Heart left ventricle (tissue), 16 donors: ENCODE measurements around the gene UGT1A7. TPM values are rescaled to one million over a fixed set of nuclear protein-coding genes. Genes with fewer than 3 reads are reported as not detected.

Experiments used
- ATAC-seq, 4 donors: fragments of 200-7000 bp; cut with Tn5 transposase; one replicate each; pipeline ENCODE4 v1.9.1; 2020 to 2022; ENCODE audit warnings: moderate library complexity in 4 of 4, mild to moderate bottlenecking in 3 of 4, moderate number of reproducible peaks in 1 of 4
- DNase-seq, 5 donors: peaks; one replicate each; pipeline ENCODE4 v3.0.0-alpha.2; 2020
- H3K27ac ChIP-seq, 12 donors: fragments of 200-600 bp; sonication (generic) in 4 of 12; one replicate each; pipeline versions ENCODE4 v1.5.0 to v1.8.0; 2016 to 2022; ENCODE audit warnings: mild to moderate bottlenecking in 2 of 12
- H3K27me3 ChIP-seq, 9 donors: fragments of 200-600 bp; sonication (generic) in 2 of 9; one replicate each; pipeline versions ENCODE4 v1.5.1 to v1.8.0; 2016 to 2022; ENCODE audit warnings: mild to moderate bottlenecking in 3 of 9
- H3K36me3 ChIP-seq, 9 donors: fragments of 200-600 bp; sonication (generic) in 2 of 9; one replicate each; pipeline versions ENCODE4 v1.5.0 to v1.8.0; 2018 to 2022; ENCODE audit warnings: mild to moderate bottlenecking in 2 of 9
- H3K4me1 ChIP-seq, 12 donors: fragments of 200-600 bp; sonication (generic) in 4 of 12; one replicate each; pipeline versions ENCODE4 v1.5.0 to v1.8.0; 2016 to 2022; ENCODE audit warnings: mild to moderate bottlenecking in 3 of 12
- H3K4me3 ChIP-seq, 12 donors: fragments of 200-600 bp; sonication (generic) in 4 of 12; one replicate each; pipeline versions ENCODE4 v1.5.0 to v1.8.0; 2017 to 2022; ENCODE audit warnings: mild to moderate bottlenecking in 9 of 12, moderate library complexity in 4 of 12
- H3K9me3 ChIP-seq, 12 donors: fragments of 200-600 bp; sonication (generic) in 4 of 12; one replicate each; pipeline versions ENCODE4 v1.5.0 to v1.8.0; 2016 to 2022; ENCODE audit warnings: mild to moderate bottlenecking in 1 of 12
- POLR2A ChIP-seq, 2 donors: fragments of 450-650 bp; IDR thresholded peaks; one replicate each; pipeline ENCODE4 v1.6.1; 2017; ENCODE audit warnings: antibody characterized with exemption in 2 of 2, mild to moderate bottlenecking in 2 of 2, moderate library complexity in 2 of 2
- WGBS, 4 donors: extraction: QIAGEN DNeasy Blood & Tissue Kit in 2 of 4; methylation state at CpG; one replicate each; pipeline versions ENCODE4 v1.1.5 to v1.1.7; 2013 to 2018; 5-methylcytosine and 5-hydroxymethylcytosine counted together
- intact Hi-C, 10 donors: fragments of 100-400 bp; cut with DNase I; formaldehyde crosslinking; loops; one replicate each; pipeline versions ENCODE4 v1.11.1 to v1.14.2; 2022
- polyA plus RNA-seq, 2 donors: library from polyadenylated mRNA; stranded (reverse); fragments of 200-250 nt; gene quantifications; one replicate each; pipeline ENCODE4 v1.2.3, GENCODE V29; 2013
- total RNA-seq, 9 donors: library from RNA; depleted of rRNA in 2 of 9; stranded (reverse); fragments of >200 nt in 2 of 9; fragmentation: NEBNext Ultra II Directional in 3 of 9; extraction: Animal tissue kit (Norgen Biotek cat#: 25700) in 3 of 9; gene quantifications; one replicate each; pipeline versions ENCODE4 v1.1.0 to v1.2.4, GENCODE V29; 2016 to 2023
- TF ChIP-seq, protein P1 (sequence below), 12 donors: fragments of 200-600 bp; sonication (generic) in 4 of 12; IDR thresholded peaks; one replicate each; pipeline versions ENCODE4 v1.5.0 to v1.8.0; 2018 to 2022; ENCODE audit warnings: antibody characterized with exemption in 12 of 12, mild to moderate bottlenecking in 5 of 12
- donor health status: ischemic (EF 13 %, LVEDD 7.1; RV severe dilation, severe dysfunction).
- donor health status: healthy with polysubstance abuse.
- donor health status: DM: no; HTN: yes; CAD: no.
- donor health status: DM: no; HTN: no; CAD: no.
- donor health status: ischemic (EF 25% LVEDD 6.9; RV normal size, moderate dysfunction).
- donor health status: ischemic (EF 25% LVEDD 5.7; RV mildly dilated, moderate dysfunction).
- donor health status: healthy.
- donor health status: DM: yes; HTN: yes; CAD: no.
- donor health status: ischemic (EF 35%, LVEDD 5.7; RV mildly dilated, moderate dysfunction).
- donor health status: nonischemic (EF 11% LVEDD 7.7; RV severe dilation, severe dysfunction).
- donor health status: DM: yes; HTN: yes; CAD: no.
- donor health status: PGD.
- donor health status: ischemic (EF 29% LVEDD 5.4; RV normal size, mild dysfunction).
- donor health status: nonischemic (EF 23%, LVEDD 6.1; RV moderate dilation, normal function).

The UGT1A7 gene
- total and polyA plus RNA-seq, 11 donors: not detected

GRCh38 chr2:233820774-233821105 is 139.0 kb downstream of the UGT1A7 start:
- H3K36me3 ChIP-seq: no peaks in the 10 kb centered on the region
- intact Hi-C loops: no loop called here
- ATAC-seq (no peak), DNase-seq (no peak)
- H3K9me3 ChIP-seq: peaks cover 0 to 8% (median 0%) of the 10 kb centered on the region in 12 donors
- H3K27ac ChIP-seq: no peak overlapping the region
- peaks cover 0 to 6% (median 0%) of the 10 kb centered on the region in 9 donors for H3K27me3 ChIP-seq
- WGBS, 4 donors: 66 to 83% (median 81%) methylated on average over 6 of the region's 6 CpGs
- no peak overlapping the region for H3K4me3 ChIP-seq
- H3K4me1 ChIP-seq: no peaks in the 10 kb centered on the region
- TF ChIP-seq, protein P1, sequence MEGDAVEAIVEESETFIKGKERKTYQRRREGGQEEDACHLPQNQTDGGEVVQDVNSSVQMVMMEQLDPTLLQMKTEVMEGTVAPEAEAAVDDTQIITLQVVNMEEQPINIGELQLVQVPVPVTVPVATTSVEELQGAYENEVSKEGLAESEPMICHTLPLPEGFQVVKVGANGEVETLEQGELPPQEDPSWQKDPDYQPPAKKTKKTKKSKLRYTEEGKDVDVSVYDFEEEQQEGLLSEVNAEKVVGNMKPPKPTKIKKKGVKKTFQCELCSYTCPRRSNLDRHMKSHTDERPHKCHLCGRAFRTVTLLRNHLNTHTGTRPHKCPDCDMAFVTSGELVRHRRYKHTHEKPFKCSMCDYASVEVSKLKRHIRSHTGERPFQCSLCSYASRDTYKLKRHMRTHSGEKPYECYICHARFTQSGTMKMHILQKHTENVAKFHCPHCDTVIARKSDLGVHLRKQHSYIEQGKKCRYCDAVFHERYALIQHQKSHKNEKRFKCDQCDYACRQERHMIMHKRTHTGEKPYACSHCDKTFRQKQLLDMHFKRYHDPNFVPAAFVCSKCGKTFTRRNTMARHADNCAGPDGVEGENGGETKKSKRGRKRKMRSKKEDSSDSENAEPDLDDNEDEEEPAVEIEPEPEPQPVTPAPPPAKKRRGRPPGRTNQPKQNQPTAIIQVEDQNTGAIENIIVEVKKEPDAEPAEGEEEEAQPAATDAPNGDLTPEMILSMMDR (IDR thresholded peaks at IDR 0.05): no peak
- TF ChIP-seq POLR2A (IDR thresholded peaks at IDR 0.05): no peak

DNA sequence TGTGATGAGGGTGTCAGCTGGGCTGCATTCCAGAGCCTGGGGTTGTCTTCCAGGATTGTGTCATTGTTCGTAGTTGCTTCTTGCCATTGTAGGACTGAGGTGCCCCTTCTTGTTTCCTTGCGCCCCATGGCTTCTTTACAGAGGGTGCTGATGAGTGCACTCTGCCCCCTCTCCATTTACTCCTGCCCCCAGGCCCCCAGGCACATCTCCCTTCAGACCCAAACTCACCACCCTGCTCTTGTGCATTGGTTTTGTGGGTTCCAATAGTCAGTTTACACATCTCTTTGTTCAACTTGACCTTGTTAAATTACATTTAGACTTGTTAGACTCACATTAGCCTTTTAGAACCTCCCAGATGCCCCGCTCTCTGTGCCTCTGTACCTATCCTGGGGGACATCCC is 139.5 kb downstream of the UGT1A7 start:
- TF ChIP-seq POLR2A (IDR thresholded peaks at IDR 0.05): no peak
- TF ChIP-seq, protein P1 (IDR thresholded peaks at IDR 0.05): no peak
- ATAC-seq: no peak
- Histone ChIP-seq H3K27me3 (peaks cover 0 to 6% (median 0%) of the 10 kb centered on the region in 9 donors), H3K4me3 (no peak overlapping the region), H3K27ac (no peak overlapping the region), H3K36me3 (no peaks in the 10 kb centered on the region), H3K9me3 (peaks cover 0 to 9% (median 0%) of the 10 kb centered on the region in 12 donors), H3K4me1 (no peaks in the 10 kb centered on the region)
- 85 to 97% (median 91%) methylated on average over 3 of the region's 3 CpGs for WGBS, 4 donors
- intact Hi-C loops: no loop called here
- DNase-seq: no peak

DNA sequence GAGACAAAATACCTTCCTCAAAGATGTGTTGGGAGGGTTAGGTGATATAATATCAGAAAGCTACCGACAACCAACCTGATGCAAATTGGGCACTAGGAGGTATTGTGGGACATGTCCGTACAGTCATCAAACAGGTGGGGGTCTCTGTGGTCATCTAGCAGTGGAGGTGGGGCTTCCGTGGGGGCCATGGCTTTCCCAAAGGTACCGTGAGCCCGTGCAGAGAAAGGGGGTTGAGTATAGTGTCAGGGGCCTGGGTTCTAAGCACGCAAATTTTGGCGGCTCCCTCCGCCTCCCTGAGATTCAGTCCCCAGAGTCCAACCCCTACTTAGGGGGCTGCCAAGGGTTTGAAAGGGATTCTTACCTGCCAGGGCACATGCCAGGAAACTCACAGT is 140.0 kb downstream of the UGT1A7 start:
- ATAC-seq (no peak), DNase-seq (no peak)
- no peaks in the 10 kb centered on the region for H3K4me1 ChIP-seq
- intact Hi-C loops: no loop called here
- peaks cover 0 to 6% (median 0%) of the 10 kb centered on the region in 9 donors for H3K27me3 ChIP-seq
- 90 to 91% (median 91%) methylated on average over 8 of the region's 8 CpGs for WGBS, 4 donors
- no peak for TF ChIP-seq POLR2A (IDR thresholded peaks at IDR 0.05)
- TF ChIP-seq, protein P1 (IDR thresholded peaks at IDR 0.05): no peak
- H3K9me3 ChIP-seq: peaks cover 0 to 9% (median 0%) of the 10 kb centered on the region in 12 donors
- no peak overlapping the region for H3K27ac ChIP-seq
- no peaks in the 10 kb centered on the region for H3K36me3 ChIP-seq
- no peak overlapping the region for H3K4me3 ChIP-seq

DNA sequence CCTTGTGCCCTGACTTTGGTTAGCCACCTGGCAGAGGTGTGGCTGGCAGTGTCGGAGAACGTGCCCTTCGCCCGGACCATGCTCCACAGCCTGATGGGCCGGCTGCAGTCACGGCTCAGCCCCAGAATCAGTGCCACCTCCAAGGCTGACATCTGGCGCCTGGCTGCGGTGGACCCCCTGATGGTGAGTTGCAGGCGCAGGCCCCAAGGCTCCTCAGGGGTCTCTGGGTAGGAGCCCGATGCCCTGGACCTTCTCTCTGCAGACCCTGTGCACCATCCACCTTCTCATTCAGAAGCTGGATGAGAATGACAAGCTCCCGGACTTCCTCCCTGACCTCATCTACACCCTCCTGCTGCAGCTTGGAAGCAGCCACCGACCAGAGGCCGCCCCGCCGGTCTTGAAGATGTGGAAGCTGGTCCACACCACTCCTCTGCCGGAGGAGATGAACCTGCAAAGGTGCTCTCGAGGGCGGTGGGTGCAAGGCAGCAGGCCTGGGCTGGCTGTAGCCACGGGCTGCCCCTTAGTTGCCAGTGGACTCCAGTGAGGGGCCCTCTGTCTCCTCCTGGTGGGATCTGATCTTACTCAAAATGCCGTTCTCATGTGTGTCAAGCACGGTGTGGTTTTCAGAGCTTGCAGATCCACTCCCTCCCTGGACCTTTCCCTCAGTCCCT is 140.5 kb downstream of the UGT1A7 start:
- H3K27me3 ChIP-seq: peaks cover 0 to 6% (median 0%) of the 10 kb centered on the region in 9 donors
- no peaks in the 10 kb centered on the region for H3K4me1 ChIP-seq
- H3K4me3 ChIP-seq: no peak overlapping the region
- TF ChIP-seq POLR2A (IDR thresholded peaks at IDR 0.05): no peak
- TF ChIP-seq, protein P1 (IDR thresholded peaks at IDR 0.05): no peak
- WGBS, 4 donors: 84 to 88% (median 86%) methylated on average over 17 to 21 of the region's 21 CpGs
- intact Hi-C loops: no loop called here
- H3K9me3 ChIP-seq: peaks cover 0 to 11% (median 0%) of the 10 kb centered on the region in 12 donors
- DNase-seq: no peak
- no peak overlapping the region for H3K27ac ChIP-seq
- H3K36me3 ChIP-seq: no peaks in the 10 kb centered on the region
- ATAC-seq: no peak

Other genes with a start within 250 kb of the UGT1A7 start
- gene USP40, start 115.1 kb upstream of the UGT1A7 start, total RNA-seq: 10 to 100 TPM; 13.7 to 21.8 (median 20.2) TPM
- gene USP40, start 115.1 kb upstream of the UGT1A7 start, polyA plus RNA-seq: 10 to 100 TPM; 11.1 to 17.3 TPM
- not detected for gene UGT1A8, start 64.3 kb upstream of the UGT1A7 start, total RNA-seq
- not detected for gene UGT1A8, start 64.3 kb upstream of the UGT1A7 start, polyA plus RNA-seq
- gene UGT1A10, start 45.5 kb upstream of the UGT1A7 start, total RNA-seq: not detected
- not detected for gene UGT1A10, start 45.5 kb upstream of the UGT1A7 start, polyA plus RNA-seq
- gene UGT1A9, start 10.0 kb upstream of the UGT1A7 start, total RNA-seq: not detected
- not detected for gene UGT1A9, start 10.0 kb upstream of the UGT1A7 start, polyA plus RNA-seq
- gene UGT1A6, start 11.0 kb downstream of the UGT1A7 start, total RNA-seq: not detected
- gene UGT1A6, start 11.0 kb downstream of the UGT1A7 start, polyA plus RNA-seq: not detected
- not detected for gene UGT1A5, start 31.0 kb downstream of the UGT1A7 start, total RNA-seq
- not detected for gene UGT1A5, start 31.0 kb downstream of the UGT1A7 start, polyA plus RNA-seq
- gene UGT1A4, start 36.8 kb downstream of the UGT1A7 start, total RNA-seq: not detected
- not detected for gene UGT1A4, start 36.8 kb downstream of the UGT1A7 start, polyA plus RNA-seq
- not detected for gene UGT1A3, start 47.1 kb downstream of the UGT1A7 start, total RNA-seq
- gene UGT1A3, start 47.1 kb downstream of the UGT1A7 start, polyA plus RNA-seq: not detected
- not detected for gene UGT1A1, start 78.4 kb downstream of the UGT1A7 start, total RNA-seq
- under 1 TPM in 1 of 2 donors, not detected in 1; 0.03 TPM for gene UGT1A1, start 78.4 kb downstream of the UGT1A7 start, polyA plus RNA-seq
- gene MROH2A, start 96.4 kb downstream of the UGT1A7 start, total RNA-seq: under 1 TPM in 1 of 9 donors, not detected in 8; 0.75 TPM
- not detected for gene MROH2A, start 96.4 kb downstream of the UGT1A7 start, polyA plus RNA-seq
- 1 to 10 TPM in 1 of 9 donors, under 1 TPM in 5, not detected in 3; 0.10 to 8.4 (median 0.48) TPM for gene HJURP, start 172.6 kb downstream of the UGT1A7 start, total RNA-seq
- under 1 TPM; 0.08 to 0.10 TPM for gene HJURP, start 172.6 kb downstream of the UGT1A7 start, polyA plus RNA-seq
- gene TRPM8, start 235.5 kb downstream of the UGT1A7 start, total RNA-seq: under 1 TPM in 2 of 9 donors, not detected in 7; 0.19 to 0.25 TPM
- gene TRPM8, start 235.5 kb downstream of the UGT1A7 start, polyA plus RNA-seq: not detected